NCI-H2227 treated with DMSO at 0.1 percent for 48 hours (cell line): ENCODE data around the gene ATP1B4.

Source experiments
- DNase-seq: peaks from one replicate; lab custom pipeline; 2025; lab: John Stamatoyannopoulos, UW

The ATP1B4 gene

DNA sequence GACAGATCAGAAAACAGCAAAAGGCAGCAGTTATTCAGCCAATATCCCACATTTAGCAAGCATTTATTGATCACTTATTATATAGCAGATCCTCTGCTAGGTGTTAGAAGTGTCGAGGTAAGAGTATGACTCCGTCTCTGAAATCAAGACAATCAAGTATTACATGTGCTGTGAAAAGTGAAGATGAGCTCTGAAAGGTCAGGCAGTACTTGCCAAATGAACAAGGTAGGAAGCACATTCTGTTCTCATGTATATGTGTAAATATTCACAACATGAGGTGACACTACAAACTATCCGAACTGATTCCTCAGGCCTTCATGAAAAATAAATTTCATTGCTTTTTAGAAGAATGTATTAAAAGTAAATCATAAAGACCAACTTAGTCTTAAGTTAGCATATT is 15.3 kb downstream of the ATP1B4 start:
- DNase-seq, result no peak

DNA sequence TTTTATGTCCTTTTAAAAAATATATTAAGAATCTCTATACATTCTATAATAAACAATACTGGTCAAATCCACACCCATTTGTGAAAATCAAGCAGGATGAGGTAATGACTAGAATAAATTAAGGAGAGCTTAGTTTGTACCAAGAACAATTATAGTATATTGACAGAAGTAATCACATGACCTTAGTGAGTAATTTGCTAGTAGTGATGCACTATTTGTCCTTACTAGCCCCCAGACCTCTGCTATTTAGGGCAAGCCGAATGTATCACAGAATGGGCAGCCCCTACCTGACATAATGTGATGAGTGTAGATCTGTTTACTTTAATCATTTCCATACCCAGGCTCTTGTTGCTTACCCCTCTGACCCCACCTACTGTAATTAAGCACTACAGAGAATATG is 15.8 kb downstream of the ATP1B4 start:
- DNase-seq, result no peak

DNA sequence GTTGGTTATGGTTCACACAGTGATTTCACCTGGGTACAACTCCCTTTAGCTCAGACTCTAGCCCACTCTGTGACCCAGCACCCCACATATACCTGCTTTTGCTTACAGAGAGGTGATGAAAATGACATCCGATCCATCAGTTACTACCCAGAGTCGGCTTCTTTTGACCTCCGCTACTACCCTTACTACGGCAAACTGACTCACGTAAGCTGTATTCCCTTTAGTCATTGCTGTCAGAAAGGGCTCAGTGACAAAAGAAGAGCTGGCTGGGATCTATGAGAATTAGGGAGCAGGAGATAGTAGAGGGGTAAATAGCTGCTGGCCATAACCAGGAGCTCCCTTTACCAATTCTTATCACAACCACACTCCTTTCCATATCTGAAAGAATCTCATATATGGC is 16.7 kb downstream of the ATP1B4 start:
- no peak for DNase-seq

DNA sequence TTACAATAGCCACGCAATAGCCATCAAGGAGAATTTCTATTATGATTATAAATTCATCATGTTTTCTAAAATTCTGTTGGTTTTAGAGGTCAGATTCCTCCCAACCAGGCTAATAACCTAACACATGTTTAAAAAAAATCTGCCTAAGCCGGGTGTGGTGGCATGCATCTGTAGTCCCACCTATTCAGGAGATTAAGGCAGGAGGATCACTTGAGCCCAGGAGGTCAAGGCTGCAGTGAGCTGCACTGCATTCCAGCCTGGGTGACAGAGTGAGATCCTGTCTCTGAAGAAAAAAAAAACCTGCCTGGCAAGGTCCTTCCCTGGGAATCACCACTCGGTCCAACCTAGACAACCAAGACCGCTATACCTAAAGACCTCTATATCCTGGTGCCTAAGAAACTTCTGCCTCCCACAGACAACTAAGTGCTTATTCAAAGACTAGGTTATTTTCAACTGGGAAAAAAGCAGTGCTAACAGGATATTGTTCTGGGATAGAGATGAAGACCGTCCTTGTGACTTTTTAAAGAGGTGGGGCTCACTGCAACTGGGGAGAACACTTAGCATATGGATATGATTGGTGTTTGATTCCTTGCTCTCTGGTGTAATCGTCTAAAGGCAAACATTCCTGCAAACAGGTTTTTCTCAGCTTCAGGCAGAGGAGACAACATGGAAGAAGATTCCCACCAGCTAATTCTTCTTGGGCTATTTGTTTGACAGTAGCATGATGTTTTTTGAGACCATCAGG is 18.2 kb downstream of the ATP1B4 start:
- no peak for DNase-seq

DNA sequence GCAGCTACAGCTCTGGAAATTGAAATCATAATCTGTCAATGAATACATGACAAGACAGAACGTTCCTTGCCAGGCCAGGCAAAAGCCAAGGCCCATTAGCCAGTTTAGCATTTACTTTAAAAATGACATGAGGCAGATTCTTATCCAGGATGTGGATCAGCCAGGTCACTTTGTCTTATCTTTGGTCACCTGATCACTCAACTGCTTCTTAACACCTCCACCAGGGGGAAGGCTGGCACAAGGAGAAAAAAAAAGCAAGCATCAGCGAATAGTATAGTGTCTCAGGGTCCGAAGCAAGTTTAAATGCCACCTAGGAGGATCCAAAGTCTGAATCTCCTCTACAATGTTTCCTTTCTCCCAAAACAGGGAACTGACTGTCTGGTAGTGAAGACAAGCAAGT is 18.8 kb downstream of the ATP1B4 start:
- DNase-seq, result peak; percentile 24

DNA sequence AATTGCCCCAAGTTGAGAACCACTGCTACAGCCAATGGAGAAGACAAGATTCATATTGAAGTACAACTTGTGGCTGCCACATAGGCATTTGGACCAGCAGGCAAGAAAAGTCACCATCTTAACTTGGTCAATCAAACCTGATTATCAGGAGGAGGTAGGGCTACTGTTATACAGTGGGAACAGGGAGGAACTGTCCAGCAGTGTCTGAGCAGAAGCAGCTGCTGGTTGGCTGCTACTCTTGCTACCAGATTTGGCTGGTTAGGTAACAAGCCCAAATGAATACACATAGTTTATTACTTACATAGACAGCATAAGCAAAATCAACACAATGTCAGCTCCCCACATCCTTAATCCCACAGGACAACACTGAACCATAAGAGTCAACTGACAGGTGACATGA is 39.4 kb downstream of the ATP1B4 start:
- no peak for DNase-seq

DNA sequence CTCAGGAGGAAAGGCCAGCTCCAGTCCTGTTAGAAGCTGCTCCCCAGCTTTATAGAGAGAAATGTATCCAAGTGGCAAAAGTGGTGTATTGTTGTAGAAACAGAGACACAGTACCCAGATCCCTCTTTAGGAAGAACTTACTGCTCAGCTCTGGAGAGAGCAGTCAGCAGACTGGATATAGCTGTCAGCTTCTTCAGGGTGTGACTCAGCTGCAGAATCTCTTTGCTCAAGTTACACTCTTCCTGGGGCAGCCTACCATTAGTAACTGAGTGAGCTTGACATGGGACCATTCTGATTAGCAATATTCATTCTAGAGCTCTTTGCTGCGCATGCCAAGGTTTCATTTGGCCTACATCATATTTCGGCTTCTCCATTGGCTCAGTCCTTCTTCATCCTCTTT is 40.5 kb downstream of the ATP1B4 start:
- DNase-seq, result no peak

DNA sequence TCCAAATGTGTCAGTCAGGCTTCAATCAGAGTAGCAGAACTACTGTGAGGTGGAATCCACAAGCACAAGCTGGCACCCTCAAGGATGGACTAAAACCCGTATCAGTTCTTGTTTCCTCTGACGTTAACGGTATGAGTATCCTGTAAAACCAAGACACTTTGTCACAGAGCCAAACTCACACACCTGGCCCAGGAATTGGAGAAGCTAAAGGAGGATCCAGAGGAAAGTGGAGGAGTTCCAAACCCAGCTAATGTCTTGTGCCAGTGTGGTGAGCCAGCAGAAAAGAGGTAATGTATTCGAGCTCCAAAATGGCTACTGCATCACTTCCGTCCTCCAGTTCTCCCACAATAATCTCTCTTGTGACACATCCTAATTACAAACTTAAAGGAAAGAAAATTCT is 44.7 kb downstream of the ATP1B4 start:
- DNase-seq, result no peak

DNA sequence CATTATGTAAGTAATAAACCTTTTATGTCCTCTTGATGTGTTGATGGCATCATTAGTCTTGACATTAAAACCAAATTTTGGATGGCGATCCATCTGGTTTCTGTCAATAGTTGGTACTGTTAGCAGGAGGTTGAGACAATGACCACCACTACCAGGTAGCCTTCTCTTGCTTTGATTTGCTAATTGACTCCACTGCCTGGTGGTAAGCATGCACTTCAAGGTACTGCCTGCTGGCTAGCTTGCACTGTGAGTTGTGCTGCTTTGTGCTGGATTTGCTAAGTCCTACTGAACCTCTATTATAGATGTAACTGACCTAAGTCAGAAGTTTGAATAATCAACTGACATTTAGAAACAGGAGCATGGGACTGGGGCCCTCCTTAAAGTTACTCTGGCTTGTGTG is 46.3 kb downstream of the ATP1B4 start:
- no peak for DNase-seq

DNA sequence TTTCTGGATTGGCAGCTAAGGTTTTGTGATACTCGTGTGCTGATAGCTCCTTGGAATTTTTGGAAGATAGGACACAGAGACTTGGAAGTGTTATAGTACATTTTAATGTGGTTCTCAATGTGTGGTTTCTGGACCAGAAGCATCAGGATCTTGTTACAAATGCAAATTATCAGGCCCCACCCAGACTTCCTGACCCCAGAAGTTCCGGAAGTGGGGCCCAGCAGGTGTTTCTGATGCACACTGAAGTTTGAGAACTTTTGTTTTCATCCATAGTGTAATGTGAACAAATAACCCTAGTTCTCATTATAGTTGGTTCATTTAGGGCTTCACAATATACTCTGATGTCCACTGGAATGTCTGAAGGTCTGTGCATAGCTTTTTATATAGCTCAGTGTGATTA is 57.6 kb downstream of the ATP1B4 start:
- DNase-seq, result no peak

DNA sequence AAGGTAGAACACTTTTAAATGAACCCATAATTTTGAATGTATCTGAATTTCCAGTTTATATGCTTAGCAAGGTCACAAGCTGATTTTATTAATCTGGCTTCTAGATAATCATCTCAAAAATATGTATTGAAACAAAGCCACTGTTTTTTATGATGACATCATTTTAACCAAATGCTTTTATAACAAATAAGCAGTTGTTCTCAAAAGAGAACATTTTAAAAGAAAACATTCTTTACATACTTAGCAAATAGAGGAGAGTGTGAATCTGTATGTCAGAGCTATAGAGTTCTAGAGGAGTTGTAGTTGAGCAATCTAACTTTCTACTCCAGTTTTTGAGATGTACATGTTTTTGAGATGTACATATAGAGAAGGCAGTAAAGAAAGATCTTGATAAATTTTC is 64.7 kb downstream of the ATP1B4 start:
- DNase-seq, result no peak

DNA sequence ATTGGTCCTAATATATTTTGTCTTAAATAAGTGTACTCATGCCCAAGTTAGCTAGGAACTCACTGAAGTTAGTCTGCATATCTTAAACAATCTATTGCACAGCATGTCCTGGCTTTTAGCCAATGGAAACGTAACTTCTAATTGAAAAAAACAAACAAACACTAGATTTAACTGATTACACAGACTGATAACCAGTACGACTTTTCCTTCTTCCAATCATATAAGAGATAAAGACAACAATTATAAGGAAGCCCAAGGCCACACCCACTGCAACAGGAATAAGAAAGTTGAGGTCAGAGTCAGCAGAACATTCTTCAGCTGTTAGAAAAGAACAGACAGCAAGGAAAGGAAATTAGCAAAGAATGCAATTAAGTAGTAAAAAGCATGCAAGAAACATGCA is 66.4 kb downstream of the ATP1B4 start:
- DNase-seq, result no peak

DNA sequence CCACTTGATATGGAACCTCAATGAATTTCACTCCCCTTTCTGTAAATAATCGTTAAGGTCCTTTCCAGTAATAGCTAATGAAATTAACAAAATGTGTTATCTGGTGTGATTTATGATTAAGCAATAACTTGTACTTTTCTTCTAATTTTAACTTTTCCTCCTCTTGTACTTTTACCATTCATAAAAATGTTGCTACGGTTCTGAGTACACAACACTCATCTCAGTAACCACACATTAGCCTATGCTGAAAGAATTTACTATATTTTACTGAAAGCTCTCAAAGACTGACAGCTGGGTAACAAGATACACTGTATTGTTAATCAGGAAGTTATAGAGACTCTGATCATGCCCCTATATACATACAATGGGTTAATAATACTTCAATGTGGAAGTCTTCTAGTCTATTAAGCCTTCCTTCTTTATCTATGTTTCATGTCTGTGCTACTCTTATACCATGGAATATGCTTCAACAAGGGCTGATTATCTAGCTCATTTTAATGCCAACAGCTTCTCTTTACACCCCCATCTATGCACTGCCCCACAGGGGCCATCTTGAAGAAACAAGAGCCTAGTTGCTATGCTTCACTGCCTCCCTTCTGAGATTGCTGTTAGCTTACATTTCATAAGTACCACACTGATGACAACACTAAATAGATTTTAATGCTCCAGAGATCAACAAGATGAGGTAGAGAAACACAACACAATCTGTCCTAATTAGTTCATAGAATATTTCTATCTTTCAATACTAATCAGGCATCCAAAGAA is 68.1 kb downstream of the ATP1B4 start:
- DNase-seq, result no peak
